Fibroblast of skin of left quadriceps (primary cell): ENCODE results near the gene PDXK.

Experiments
- DNase-seq, 2 experiments: peaks; one replicate each; pipeline ENCODE4 v3.0.0-alpha.2; 2013; ENCODE audit warnings: low read depth in 2 of 2

The PDXK gene

DNA sequence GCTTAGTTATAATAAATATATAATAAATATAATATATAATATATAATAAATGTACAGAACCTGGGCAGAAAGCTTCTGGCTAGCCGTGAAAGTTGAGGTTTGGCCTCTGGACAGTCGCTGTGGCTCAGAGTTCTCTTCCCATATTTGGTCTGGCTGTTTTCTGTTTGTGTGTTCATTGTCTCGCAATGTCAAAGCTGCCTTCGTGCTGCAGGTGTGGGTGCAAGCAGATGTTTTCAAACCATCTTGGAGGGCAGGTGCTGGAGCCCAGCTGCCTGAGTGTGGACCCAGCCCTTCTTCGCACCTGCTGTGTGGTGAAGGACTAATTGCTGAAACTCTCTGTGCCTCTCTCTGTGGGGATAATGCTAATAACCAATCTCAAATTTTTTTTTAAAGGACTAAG lies 60.7 kb downstream of the PDXK start:
- DNase-seq, result no peak

DNA sequence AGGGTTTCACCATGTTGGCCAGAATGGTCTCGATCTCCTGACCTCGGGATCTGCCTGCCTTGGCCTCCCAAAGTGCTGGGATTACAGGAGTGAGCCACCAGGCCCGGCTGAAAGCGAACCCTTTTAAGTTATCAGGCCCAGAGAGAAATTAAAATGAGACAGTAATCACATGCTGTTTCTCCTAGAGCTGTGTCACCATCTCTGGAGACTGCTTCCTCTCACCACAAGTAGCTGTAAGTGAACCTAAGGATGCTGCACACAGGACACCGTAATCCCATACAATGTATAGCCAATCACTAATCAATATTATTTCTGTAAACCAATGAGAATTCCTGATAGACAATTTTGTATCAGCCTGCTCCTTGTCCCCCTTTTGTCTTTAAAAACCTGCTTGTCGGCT lies 62.9 kb downstream of the PDXK start:
- no peak for DNase-seq

DNA sequence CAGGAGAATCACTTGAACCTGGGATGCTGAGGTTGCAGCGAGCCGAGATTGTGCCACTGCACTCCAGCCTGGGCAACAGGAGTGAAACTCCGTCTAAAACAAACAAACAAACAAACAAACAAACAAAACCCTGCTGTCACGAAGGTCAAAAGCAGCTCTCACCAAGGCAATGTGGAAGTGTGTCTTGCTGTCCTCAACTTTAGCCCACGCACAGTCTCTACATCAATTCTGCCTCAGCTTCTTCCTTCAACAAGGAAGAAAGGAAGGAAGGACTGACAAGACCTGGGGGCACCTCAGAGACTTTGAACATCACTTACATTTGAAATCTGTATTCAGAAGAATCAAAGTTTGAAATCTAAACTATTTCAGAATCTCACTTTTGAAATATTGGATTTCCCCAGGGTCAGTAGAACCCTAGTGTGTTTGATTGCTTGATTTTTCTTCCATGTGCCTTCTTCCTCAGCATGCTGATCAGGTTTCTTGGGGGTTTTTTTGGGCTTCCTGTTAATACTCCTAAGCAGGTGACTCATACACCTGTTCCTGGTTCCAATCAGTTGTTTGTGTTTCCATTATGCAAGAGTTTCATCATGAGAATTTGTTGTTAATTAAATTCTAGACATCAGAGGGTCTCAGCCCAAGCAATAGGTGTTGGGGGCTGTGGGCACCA lies 63.6 kb downstream of the PDXK start:
- DNase-seq, result no peak

DNA sequence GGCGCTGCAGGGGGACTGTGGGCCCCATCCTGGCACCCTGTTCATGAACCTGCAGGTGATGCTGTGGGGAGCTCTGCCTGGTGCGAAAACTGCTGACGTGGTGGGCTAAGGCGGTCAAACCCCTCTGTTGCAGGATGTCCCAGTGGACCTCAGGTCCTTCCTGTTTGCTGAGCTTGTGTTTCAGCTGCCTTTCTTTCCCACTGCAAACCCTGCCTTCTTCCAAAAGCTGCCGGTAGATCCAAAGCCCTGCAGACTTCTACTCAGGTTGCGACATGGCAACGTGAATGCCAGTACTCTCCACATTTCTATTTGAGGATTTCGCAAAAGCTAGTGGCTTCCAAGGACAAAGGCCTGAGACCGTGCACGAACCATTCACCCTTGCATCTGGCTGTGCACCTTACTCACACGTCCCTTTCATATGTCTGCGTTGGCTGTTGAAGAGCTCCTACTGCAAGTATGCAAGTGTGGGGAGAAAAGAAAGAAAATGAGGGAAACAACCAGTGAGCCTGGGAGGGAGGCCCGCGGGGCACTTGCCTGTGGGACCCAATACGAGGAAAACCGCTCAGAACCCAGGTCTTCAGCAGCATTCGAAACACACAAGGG lies 64.3 kb downstream of the PDXK start:
- DNase-seq, result no peak

DNA sequence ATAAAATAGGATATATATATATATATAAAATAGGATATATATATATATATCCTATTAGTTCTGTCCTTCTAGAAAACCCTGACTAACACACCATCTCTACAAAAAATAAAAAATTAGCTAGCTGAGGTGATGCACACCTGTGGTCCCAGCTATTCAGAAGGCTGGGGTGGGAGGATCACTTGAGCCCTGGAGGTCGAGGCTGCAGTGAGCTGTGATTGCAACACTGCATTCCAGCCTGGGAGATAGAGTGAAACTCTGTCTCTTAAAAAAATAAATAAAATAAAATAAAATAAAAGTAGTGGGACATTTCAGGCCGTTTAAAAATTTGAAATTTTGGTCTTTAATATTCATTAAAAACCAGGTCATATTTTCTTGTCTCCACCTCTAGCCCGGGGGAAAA lies 66.2 kb downstream of the PDXK start:
- DNase-seq, result no peak

DNA sequence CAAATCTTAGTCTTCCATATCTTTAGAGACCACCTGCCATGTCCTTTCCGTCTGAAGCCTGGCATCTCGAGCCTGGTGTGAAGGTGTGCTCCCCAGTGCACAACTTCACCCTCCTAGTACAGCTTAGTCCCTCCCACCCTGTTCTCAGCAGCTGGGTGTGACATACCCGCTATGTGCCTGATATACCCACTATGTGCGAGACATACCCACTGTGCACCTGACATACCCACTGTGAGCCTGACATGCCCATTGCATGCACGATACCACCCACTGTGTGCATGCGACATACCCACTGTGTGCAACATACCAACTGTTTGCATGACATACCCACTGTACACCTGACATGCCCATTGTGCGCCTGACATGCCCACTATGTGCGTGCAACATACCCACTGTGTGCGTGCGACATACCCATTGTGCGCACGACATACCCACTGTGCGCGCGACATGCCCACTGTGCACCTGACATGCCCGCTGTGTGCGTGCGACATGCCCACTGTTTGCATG lies 67.4 kb downstream of the PDXK start:
- DNase-seq, result no peak

DNA sequence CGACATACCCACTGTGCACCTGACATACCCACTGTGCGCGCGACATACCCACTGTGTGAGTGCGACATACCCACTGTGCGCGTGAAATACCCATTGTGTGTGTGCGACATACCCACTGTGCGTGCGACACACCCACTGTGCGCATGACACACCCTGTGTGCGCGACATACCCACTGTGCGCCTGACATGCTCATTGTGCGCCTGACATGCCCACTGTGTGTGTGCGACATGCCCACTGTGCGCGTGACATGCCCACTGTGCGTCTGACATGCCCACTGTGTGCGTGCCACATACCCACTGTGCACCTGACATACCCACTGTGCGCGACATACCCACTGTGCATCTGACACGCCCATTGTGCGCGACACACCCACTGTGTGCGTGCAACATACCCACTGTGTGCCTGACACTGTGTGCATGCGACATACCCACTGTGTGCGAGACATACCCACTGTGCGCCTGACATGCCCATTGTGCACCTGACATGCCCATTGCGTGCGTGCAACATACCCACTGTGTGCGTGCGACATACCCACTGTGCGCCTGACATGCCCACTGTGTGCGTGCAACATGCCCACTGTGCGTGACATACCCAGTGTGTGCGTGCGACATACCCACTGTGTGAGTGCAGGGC lies 68.0 kb downstream of the PDXK start:
- no peak for DNase-seq

DNA sequence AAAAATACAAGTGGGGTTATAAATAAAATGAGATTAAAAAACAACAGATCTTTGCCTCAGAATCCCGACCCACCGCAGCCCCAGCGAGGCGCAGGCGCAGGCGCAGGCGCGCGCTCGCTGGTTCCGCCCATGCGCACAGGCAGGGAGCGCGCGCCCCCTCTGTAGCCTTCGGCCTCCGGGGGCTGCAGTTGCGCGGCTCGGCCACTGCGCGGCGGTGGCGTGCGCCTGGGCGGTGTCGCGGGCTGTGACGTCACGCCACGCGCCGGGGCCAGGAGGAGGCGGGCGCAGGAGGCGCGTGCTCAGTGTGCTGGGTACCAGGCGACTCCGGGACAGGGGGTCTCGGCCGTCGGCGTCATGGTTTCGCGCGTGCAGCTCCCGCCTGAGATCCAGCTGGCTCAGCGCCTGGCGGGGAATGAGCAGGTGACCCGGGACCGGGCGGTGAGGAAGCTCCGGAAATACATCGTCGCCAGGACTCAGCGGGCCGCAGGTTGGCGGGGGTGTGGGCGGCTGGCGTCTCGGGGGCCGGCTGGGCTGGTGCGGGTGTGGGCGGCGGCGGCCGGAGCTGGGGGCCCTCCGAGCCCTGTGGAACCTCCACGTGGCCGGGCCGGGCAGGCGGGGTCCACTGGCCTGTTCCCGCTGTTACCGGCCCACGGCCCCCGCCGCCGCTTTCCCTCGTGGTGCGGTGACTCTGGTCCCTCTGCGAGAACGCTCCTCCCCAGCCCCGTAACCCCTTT lies 70.5 kb downstream of the PDXK start, which contains the start of gene RRP1:
Gene RRP1 (plus strand): TSS at position 302 of the 734 bp plus-strand sequence. CDS start 53 bp downstream, at position 355.
- peak; percentile 75 to 78 for DNase-seq

DNA sequence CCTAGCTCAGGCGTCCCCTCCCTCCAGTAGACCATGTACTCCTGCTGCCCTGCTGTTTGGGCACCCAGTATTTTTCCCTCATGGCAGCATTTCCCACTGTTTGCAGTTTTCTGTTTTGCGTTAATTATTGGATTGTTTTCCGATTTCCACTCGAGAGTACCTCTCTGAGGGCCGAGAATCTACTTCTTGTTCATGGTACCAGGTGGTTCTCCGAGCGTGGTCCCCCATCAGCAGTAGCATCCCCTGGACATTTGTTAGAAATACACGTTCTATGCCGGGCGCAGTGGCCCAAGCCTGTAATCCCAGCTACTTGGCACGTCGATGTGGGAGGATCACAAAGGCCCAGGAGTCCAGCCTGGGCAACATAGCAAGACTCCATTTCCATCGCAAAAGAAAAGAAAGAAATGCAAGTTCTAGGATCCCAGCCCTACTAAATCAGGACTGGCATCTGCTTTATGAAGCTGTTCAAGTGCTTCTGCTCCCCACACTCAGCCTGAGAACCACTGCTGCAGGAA lies 71.1 kb downstream of the PDXK start:
- DNase-seq, result no peak

DNA sequence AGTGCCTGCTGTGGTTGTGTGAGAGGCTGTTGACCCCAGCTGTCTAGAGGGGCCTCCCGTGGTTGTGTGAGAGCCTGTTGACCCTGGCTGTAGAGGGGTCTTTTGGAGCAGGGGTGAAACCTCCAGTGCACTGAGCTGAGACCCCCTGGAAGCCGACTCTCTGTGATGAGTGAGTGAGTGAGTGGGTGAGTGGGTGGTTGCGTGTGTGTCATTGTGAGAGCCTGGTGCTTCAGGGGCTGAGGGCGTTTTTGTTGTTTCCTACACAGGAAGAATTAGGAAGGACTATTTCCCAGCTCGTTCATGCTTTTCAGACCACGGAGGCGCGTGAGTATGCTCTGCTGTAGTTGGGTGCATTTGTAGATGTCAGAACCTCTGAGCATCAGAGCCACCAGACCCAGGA lies 73.5 kb downstream of the PDXK start:
- no peak for DNase-seq

DNA sequence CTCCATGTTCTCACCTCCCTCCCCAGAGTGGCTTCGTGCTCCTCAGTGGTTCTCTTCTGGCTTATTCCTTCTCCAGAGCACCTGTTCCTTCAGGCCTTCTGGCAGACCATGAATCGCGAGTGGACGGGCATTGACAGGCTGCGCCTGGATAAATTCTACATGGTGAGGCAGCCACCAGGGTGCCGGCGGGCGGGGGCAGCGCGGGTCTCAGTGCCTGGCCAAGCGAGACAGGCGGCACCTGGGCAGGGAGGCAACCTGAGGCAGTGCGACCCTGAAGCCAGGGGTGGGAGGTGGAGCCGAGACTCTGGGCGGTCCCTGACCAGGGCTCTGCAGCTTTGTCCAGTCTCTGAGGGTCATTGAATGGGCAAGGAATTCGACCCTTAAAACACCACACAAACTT lies 74.3 kb downstream of the PDXK start:
- DNase-seq, result no peak

DNA sequence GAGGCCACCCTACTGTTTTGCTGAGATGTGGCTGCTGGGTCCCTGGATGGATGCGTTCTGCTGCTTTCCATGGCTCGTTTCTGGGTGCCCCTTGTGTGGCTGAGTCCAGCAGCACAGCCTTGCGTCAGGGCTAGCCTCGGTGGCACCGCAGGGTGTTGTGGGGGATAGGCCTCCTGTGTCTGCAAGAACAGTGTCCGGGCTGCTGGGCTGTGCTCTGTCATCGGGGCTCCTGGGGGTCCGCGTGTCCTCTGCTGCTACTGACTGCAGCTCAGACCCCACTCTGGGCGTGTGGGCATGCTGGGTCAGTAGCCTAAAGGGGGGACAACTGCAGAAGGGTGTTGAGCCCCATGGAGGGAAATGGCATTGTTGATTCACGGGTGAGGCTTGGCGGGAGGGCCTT lies 75.4 kb downstream of the PDXK start:
- no peak for DNase-seq

DNA sequence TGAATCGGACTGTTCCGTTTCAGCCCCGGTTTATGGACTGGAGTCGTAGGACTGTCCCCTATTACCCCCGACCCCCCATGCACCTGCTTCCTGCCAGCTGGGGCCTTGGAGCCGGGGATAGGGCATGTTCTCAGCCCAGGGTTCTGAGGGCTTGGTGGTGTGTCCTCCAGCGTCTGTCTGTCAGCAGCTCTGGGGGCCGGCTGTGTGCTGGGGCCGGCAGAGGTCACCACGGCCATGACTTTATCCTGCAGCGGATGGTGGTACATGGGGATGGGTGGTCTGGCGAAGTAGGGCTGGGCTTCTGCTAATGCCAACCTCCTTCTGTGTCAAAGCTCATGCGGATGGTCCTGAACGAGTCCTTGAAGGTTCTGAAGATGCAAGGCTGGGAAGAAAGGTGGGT lies 75.9 kb downstream of the PDXK start:
- no peak for DNase-seq

DNA sequence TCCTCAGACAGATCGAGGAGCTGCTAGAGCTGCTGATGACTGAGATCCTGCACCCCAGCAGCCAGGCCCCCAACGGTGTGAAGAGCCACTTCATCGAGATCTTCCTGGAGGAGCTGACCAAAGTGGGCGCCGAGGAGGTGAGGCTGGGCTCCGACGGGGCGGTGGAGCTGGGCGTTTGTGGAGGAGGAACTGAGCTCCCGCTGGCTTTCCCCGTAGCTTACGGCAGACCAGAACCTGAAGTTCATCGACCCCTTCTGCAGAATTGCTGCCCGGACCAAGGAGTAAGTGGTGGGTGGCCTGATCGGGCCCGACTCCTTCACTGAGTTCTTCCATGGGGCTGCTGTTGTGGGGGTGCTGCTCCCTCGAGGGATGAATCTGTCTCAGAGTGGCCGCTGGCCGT lies 78.5 kb downstream of the PDXK start:
- DNase-seq, result no peak

DNA sequence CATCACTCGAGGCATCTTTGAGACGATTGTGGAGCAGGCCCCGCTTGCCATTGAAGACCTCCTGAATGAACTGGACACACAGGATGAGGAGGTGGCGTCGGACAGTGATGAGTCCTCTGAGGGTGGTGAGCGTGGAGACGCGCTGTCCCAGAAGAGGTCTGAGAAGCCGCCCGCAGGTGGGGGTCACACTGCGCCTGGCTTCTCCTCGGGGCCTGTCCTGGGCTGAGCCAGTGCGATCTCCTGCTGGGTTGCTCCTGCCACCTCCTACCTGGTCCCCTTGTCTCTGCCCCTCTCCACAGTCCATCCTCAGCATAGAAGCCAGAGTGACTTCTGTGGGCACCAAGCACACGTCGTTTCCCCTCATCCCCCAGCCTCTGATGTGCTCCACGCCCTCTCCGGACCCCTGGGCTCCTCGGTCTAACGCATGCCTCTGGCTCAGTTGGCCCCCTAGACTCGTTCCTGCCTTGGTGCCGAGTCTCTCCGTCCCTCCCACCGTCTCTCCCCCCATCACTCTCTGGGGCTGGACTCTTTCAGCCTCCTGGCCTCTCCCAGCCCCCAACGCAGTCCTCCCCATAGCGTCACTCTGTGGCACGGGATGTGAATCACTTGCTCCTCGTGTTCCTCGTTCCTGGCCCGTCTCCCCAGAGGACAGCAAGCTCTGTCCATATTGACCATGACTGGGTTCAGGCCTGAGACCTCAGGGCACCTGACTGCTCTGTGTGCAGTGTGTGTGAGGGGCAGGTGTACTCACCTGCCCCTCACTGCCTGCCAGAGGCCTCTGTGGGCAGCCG lies 79.2 kb downstream of the PDXK start:
- no peak for DNase-seq

DNA sequence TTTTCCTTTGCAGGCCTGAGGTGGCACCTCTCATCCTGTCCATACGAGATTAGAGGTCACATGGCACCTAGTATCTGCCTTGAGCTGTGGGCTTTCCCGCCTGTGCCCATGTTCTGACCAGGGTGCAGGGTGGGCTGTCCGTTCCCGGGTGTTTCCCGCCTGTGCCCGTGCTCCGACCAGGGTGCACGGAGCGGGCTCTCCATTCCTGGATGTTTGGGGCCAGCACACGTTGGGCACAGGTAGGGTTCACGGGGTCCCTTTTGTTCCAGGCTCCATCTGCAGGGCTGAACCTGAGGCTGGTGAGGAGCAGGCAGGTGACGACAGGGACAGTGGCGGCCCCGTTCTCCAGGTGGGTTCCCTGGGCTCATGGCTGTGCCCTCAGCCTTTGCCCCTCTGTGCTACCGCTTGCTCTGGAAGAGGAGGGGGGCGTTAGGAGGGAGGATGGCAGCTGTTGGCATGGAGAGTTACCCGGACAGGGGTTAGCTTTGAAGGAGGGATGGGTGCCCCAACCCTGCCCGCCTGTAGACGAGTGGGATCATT lies 80.4 kb downstream of the PDXK start:
- DNase-seq, result no peak

DNA sequence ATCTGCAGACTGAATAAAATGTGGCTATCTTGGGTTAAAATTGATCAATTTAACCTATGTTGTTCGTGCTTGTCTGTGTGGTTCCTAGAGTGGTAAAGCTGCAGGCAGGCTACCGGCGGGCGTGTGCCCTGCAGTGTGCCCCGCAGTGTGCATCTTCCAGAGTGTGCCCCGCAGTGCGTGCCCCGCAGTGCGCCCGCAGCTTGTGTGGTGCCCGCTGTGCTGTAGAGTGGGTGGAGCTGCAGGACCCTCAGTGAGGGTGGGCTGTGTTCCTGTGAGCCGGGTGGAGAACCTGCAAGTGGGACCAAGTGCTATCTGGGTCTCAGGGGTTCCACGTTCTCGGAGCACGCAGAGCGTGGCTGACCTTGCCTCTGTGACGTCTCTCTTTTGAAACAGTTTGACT lies 81.2 kb downstream of the PDXK start:
- no peak for DNase-seq

DNA sequence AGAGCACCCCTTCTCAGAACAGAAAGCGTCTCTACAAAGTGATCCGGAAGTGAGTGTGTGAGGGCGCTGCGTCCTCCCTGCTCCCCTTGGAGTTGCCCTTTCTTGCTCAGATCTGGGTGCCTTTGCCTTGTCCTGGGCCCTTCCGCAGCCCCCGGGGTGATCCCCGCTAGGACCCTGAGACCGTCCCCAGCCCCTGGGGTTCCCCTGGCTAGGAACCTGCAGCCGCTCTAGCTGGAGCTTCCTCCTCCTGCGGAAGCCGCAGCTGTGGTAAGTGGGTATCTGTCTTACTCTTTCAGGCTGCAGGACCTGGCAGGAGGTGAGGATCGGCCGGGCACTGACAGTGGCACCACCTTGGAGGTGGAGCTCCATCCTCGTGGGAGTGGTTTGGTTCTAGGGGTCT lies 81.6 kb downstream of the PDXK start:
- DNase-seq, result no peak

DNA sequence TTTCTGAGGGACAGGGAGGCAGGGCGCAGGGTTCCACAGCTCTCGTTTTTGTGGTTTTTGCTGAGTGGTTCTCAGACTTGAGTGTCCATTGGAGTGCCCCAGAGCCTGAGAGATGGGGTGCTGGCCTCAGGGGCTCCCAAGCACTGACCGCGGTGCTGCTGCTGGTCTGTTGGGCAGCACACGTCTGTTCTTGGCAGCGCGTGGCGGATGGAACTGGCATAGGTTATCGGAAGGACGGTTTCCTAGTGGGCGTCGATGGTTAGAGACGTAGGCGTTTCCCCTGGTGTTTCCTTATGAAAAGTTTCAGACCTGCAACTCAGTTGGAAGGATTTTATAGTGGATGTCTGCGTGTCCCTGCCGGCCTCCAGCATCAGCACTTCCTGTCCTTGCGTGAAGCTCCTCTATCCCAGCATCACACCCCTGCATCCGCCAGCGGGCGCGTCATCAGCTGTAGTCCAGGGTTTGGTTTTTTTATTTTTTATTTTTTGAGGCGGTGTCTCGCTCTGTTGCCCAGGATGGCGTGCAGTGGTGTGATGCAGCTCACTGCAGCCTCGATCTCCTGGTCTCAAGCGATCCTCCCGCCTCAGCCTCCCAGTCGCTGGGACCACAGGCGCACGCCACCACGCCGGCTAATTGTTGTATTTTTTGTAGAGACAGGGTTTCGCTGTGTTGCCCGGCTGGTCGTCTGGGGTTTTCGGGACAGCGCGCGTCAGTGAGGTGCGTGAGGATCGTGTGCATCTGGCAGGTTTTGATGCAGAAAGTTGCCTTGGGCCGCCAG lies 82.3 kb downstream of the PDXK start:
- no peak for DNase-seq

DNA sequence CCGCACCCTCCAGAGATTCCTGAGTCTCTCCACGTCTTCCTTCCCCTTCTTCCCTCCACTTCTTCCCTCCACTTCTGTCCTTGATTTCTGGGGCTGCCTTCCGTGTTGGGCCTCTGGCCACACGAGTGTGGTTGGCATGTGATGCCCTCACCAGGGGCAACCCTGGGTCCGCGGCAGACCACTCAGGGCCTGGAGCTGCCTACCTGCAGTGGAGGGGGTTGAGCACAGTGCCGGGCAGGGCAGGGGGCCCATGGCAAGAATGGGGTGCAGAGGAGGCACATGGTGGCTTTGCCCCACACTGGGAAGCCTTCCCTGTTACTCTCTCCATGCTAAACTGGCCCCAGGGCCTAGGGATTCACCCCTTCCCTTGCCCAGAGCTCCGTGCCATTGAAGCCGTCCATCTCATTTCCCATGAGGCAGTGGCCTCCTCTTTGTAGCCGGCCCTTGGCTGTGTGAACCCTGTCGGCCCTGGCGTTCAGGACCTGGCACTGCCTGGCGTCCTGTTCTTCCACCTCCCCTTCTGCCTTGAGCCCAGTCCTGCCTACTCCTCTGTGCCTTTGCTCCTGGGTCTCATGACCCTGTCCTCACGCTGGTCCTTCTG lies 83.9 kb downstream of the PDXK start:
- no peak for DNase-seq
